H9 (cell line): Measurements from ENCODE around the gene CSNK1E. TPM values are rescaled to one million over a fixed set of nuclear protein-coding genes. Genes with fewer than 3 reads are reported as not detected.

Experiments used
- DNase-seq: peaks from one replicate; pipeline ENCODE4 v3.0.0-alpha.2; 2017
- H2AFZ ChIP-seq: one replicate; pipeline ENCODE4 v1.6.1; 2013; ENCODE audit warnings: mild to moderate bottlenecking, low read length, control low read depth, moderate library complexity
- H2AK5ac ChIP-seq: 2 replicates; pipeline ENCODE4 v1.6.1; 2013; ENCODE audit warnings: low read length, control low read depth, mixed read lengths; ENCODE audit not compliant: insufficient read length
- H2BK120ac ChIP-seq: one replicate; pipeline ENCODE4 v1.6.1; 2013; ENCODE audit warnings: low read depth, mild to moderate bottlenecking, low read length, control low read depth, inconsistent platforms; ENCODE audit not compliant: poor library complexity, severe bottlenecking
- H2BK12ac ChIP-seq: 2 replicates; pipeline ENCODE4 v1.6.1; 2013; ENCODE audit warnings: low read length, control low read depth, mixed read lengths, low read depth; ENCODE audit not compliant: insufficient read length
- H2BK15ac ChIP-seq: 2 replicates; pipeline ENCODE4 v1.6.1; 2013; ENCODE audit warnings: low read depth, low read length, control low read depth
- H2BK20ac ChIP-seq: one replicate; pipeline ENCODE4 v1.6.1; 2013; ENCODE audit warnings: low read depth, mild to moderate bottlenecking, low read length, control low read depth, inconsistent platforms; ENCODE audit not compliant: poor library complexity, severe bottlenecking
- H2BK5ac ChIP-seq: 2 replicates; pipeline ENCODE4 v1.6.1; 2013; ENCODE audit warnings: low read length, control low read depth, mixed read lengths; ENCODE audit not compliant: insufficient read length
- H3K14ac ChIP-seq: 2 replicates; pipeline ENCODE4 v1.6.1; 2013; ENCODE audit warnings: low read length, control low read depth; ENCODE audit not compliant: insufficient read depth
- H3K18ac ChIP-seq: 2 replicates; pipeline ENCODE4 v1.6.1; 2013; ENCODE audit warnings: low read depth, mild to moderate bottlenecking, mixed read lengths, low read length, control low read depth; ENCODE audit not compliant: insufficient read length
- H3K23ac ChIP-seq: 2 replicates; pipeline ENCODE4 v1.6.1; 2013; ENCODE audit warnings: low read length, control low read depth, mixed read lengths, low read depth; ENCODE audit not compliant: insufficient read length
- H3K23me2 ChIP-seq: 2 replicates; pipeline ENCODE4 v1.6.1; 2013; ENCODE audit warnings: low read depth, mild to moderate bottlenecking, mixed read lengths, low read length, control low read depth; ENCODE audit not compliant: insufficient read length, poor library complexity, severe bottlenecking
- H3K27ac ChIP-seq: 2 replicates; pipeline ENCODE4 v1.5.1; 2013; ENCODE audit warnings: low read length, control low read depth, mixed read lengths, low read depth; ENCODE audit not compliant: insufficient read length
- H3K27me3 ChIP-seq: 2 replicates; pipeline ENCODE4 v1.6.1; 2013; ENCODE audit warnings: low read length, control low read depth, inconsistent platforms; ENCODE audit not compliant: insufficient read depth
- H3K4ac ChIP-seq: 2 replicates; pipeline ENCODE4 v1.6.1; 2013; ENCODE audit warnings: low read depth, mild to moderate bottlenecking, control low read depth, inconsistent platforms, low read length, moderate library complexity
- H3K4me1 ChIP-seq: 2 replicates; pipeline ENCODE4 v1.6.1; 2013; ENCODE audit warnings: low read length, control low read depth, inconsistent platforms; ENCODE audit not compliant: insufficient read depth
- H3K4me2 ChIP-seq: 2 replicates; pipeline ENCODE4 v1.6.1; 2013; ENCODE audit warnings: low read length, control low read depth, mixed read lengths; ENCODE audit not compliant: insufficient read length, insufficient read depth
- H3K56ac ChIP-seq: 2 replicates; pipeline ENCODE4 v1.6.1; 2013; ENCODE audit warnings: low read depth, mild to moderate bottlenecking, mixed read lengths, low read length, control low read depth; ENCODE audit not compliant: insufficient read length
- H3K79me1 ChIP-seq: 2 replicates; pipeline ENCODE4 v1.6.1; 2013; ENCODE audit warnings: low read depth, mild to moderate bottlenecking, moderate library complexity, low read length, control low read depth, inconsistent platforms; ENCODE audit not compliant: insufficient read depth, poor library complexity, severe bottlenecking
- H3K79me2 ChIP-seq: 2 replicates; pipeline ENCODE4 v1.6.1; 2013; ENCODE audit warnings: low read length, control low read depth, inconsistent platforms; ENCODE audit not compliant: insufficient read depth
- H3K9ac ChIP-seq: 2 replicates; pipeline ENCODE4 v1.6.1; 2013; ENCODE audit warnings: low read length, control low read depth, mixed read lengths; ENCODE audit not compliant: insufficient read length; ENCODE audit errors: extremely low read depth
- H3K9me3 ChIP-seq: one replicate; pipeline ENCODE4 v1.6.1; 2013; ENCODE audit warnings: low read depth, low read length, inconsistent platforms; ENCODE audit not compliant: control insufficient read depth
- H3T11ph ChIP-seq: one replicate; pipeline ENCODE4 v1.6.1; 2013; ENCODE audit warnings: mild to moderate bottlenecking, low read length, control low read depth, inconsistent platforms
- H4K20me1 ChIP-seq: one replicate; pipeline ENCODE4 v1.6.1; 2013; ENCODE audit not compliant: control insufficient read depth, insufficient read length, insufficient read depth
- H4K5ac ChIP-seq: 2 replicates; pipeline ENCODE4 v1.6.1; 2013; ENCODE audit warnings: low read depth, mild to moderate bottlenecking, mixed read lengths, low read length, control low read depth; ENCODE audit not compliant: insufficient read length
- H4K8ac ChIP-seq: replicated peaks from 2 replicates; pipeline ENCODE4 v1.6.1; 2013; ENCODE audit warnings: low read length, control low read depth, mixed read lengths, low read depth; ENCODE audit not compliant: insufficient read length
- H4K91ac ChIP-seq: 2 replicates; pipeline ENCODE4 v1.6.1; 2013; ENCODE audit warnings: low read depth, mild to moderate bottlenecking, moderate library complexity, mixed read lengths, low read length, control low read depth; ENCODE audit not compliant: insufficient read length
- H3K27ac Mint-ChIP-seq, 3 experiments: 2 replicates in 2 of 3; 3 replicates in 1 of 3; pipeline ENCODE4 v1.8.0; 2020 to 2021; ENCODE audit warnings: mixed read lengths in 3 of 3, mild to moderate bottlenecking in 1 of 3, moderate library complexity in 1 of 3
- H3K27me3 Mint-ChIP-seq: 2 replicates; pipeline ENCODE4 v1.8.0; 2021; ENCODE audit warnings: low read depth, mild to moderate bottlenecking, moderate library complexity, mixed read lengths
- H3K36me3 Mint-ChIP-seq, 3 experiments: 2 replicates in 2 of 3; 3 replicates in 1 of 3; pipeline ENCODE4 v1.8.0; 2020 to 2021; ENCODE audit warnings: low read depth in 3 of 3, mixed read lengths in 3 of 3; ENCODE audit not compliant: insufficient read depth in 1 of 3
- H3K4me1 Mint-ChIP-seq, 2 experiments: 2 replicates each; pipeline ENCODE4 v1.8.0; 2020; ENCODE audit warnings: mixed read lengths in 2 of 2
- H3K4me3 Mint-ChIP-seq, 2 experiments: 2 replicates in 1 of 2; 3 replicates in 1 of 2; pipeline ENCODE4 v1.8.0; 2020 to 2021; ENCODE audit warnings: mild to moderate bottlenecking in 2 of 2, mixed read lengths in 2 of 2, moderate library complexity in 1 of 2
- H3K9me3 Mint-ChIP-seq, 2 experiments: 2 replicates in 1 of 2; 3 replicates in 1 of 2; pipeline ENCODE4 v1.8.0; 2020; ENCODE audit warnings: mild to moderate bottlenecking in 2 of 2, mixed read lengths in 2 of 2, moderate library complexity in 1 of 2
- CTCF ChIP-seq: fragments of 200-600 bp; sonication (generic); conservative IDR thresholded peaks from 3 replicates; pipeline ENCODE4 v1.8.0; 2021; ENCODE audit warnings: antibody characterized with exemption, mild to moderate bottlenecking
- WGBS: extraction: QIAGEN DNeasy Blood & Tissue Kit; methylation state at CpG from one replicate; pipeline ENCODE4 v1.1.7; 2013; ENCODE audit warnings: missing lambda C conversion rate, low lambda C conversion rate, mixed read lengths; ENCODE audit not compliant: insufficient read length; ENCODE audit errors: extremely low coverage; 5-methylcytosine and 5-hydroxymethylcytosine counted together
- total RNA-seq: library from RNA; stranded (reverse); gene quantifications from 2 replicates; pipeline ENCODE4 v1.2.1, GENCODE V29; 2021

Gene CSNK1E
- total RNA-seq, 1 experiment from 2014 or later = 236 TPM

- Histone ChIP-seq H2BK120ac (no peak overlapping the region), H3K9ac (no peak overlapping the region), H2BK20ac (no peak overlapping the region), H2BK12ac (no peak overlapping the region), H4K91ac (no peak overlapping the region), H3K56ac (no peak overlapping the region), H3K27ac (no peak overlapping the region), H2AFZ (no peak overlapping the region), H2AK5ac (no peak overlapping the region), H3K14ac (no peak overlapping the region; the same call in 1 of the 2 replicates), H3T11ph (no peak overlapping the region), H2BK5ac (no peak overlapping the region), H3K27me3 (no peaks in the 10 kb centered on the region), H3K4me2 (no peak overlapping the region), H3K9me3 (no peaks in the 10 kb centered on the region), H3K4ac (no peak overlapping the region), H4K20me1 (no peaks in the 10 kb centered on the region), H3K4me1 (no peaks in the 10 kb centered on the region; the same call in 1 of the 2 replicates), H2BK15ac (no peak overlapping the region), H3K18ac (no peak overlapping the region), H4K5ac (no peak overlapping the region), H3K23me2 (no peaks in the 10 kb centered on the region), H3K23ac (no peak overlapping the region), H3K79me1 (no peaks in the 10 kb centered on the region), H3K79me2 (no peaks in the 10 kb centered on the region), H4K8ac (no peak overlapping the region)
- H3K9me3 Mint-ChIP-seq = no peaks in the 10 kb centered on the region; a peak in 1 of 5 replicates
- peak; percentile 80 for DNase-seq
- no peaks in the 10 kb centered on the region; the same call in 1 of the 2 replicates for H3K27me3 Mint-ChIP-seq
- WGBS = no CpG with 5 or more reads among the region's 33 CpGs
- H3K27ac Mint-ChIP-seq = peak overlapping the region in 1 of 3 experiments; percentile 35; a peak in 1 of 7 replicates
- peak; percentile 98 for TF ChIP-seq CTCF
- peaks cover 32 to 33% of the 10 kb centered on the region in 2 experiments for H3K4me1 Mint-ChIP-seq
- peaks cover 0 to 19% (median 6%) of the 10 kb centered on the region in 3 experiments; a peak in 5 of 7 replicates for H3K36me3 Mint-ChIP-seq
- no peak overlapping the region for H3K4me3 Mint-ChIP-seq
Measured at GRCh38 chr22:38353142-38353629, 36.0 kb upstream of the CSNK1E start.
